SIG-M5 treated with dmso at 0.1 percent for 504 hours (cell line): ENCODE results near the gene DAB2IP.

ENCODE experiments used
- DNase-seq: peaks from one replicate; lab custom pipeline; 2025; ENCODE audit not compliant: unreplicated experiment; lab: John Stamatoyannopoulos, UW

The DAB2IP gene

GRCh38 chr9:121827251-121827967 lies 176.0 kb downstream of the DAB2IP start:
- no peak for DNase-seq

GRCh38 chr9:121830441-121831140 lies 179.2 kb downstream of the DAB2IP start:
- no peak for DNase-seq

GRCh38 chr9:121831869-121832268 lies 180.4 kb downstream of the DAB2IP start:
- no peak for DNase-seq

- no peak for DNase-seq
Observed at GRCh38 chr9:121833061-121833460, 181.6 kb downstream of the DAB2IP start.
